ENCODE results near the gene ANO4. TPM values are rescaled to one million over a fixed set of nuclear protein-coding genes. Genes with fewer than 3 reads are reported as not detected.
"Not testable (repeated sequence)": the region's sequence is repeated elsewhere in the genome, so short reads cannot be mapped to it uniquely, and the experiment has no call there.

ANO4 gene
- total RNA-seq, 1 experiment from 2014 or later = not detected

- DNase-seq (ENCODE audit: low spot score) = no peak
Observed at GRCh38 chr12:100868487-100868886, 73.9 kb downstream of the ANO4 start.

- no peak for DNase-seq (ENCODE audit: low spot score)
Observed at GRCh38 chr12:100871195-100871734, 76.7 kb downstream of the ANO4 start.

- DNase-seq (ENCODE audit: low spot score) = no peak
Observed at GRCh38 chr12:100875156-100875555, 80.6 kb downstream of the ANO4 start.

DNA sequence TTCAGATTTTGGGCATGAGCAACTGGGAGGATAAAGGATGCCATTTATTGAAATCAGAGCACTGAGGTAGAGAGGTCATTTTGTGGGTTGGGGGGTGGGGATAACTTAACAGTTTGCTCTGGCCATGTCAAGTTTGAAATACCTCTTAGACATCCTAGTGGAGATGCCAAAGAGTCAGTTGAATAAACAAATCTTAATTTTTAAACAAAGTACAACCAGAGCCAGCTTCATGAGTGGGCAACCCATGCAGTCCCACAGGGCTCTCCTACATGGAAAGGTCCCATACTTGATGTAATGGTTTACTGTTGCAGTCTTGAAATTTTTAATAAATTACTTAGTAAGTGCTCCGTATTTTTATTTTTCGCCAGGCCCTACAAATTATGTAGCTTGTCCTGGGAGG lies 81.2 kb downstream of the ANO4 start:
- no peak for DNase-seq (ENCODE audit: low spot score)

GRCh38 chr12:100877776-100878175 lies 83.2 kb downstream of the ANO4 start:
- no peak for DNase-seq (ENCODE audit: low spot score)

GRCh38 chr12:100895192-100895591 lies 100.6 kb downstream of the ANO4 start:
- DNase-seq (ENCODE audit: low spot score) = no peak

GRCh38 chr12:100896192-100896591 lies 101.6 kb downstream of the ANO4 start:
- DNase-seq (ENCODE audit: low spot score) = no peak

GRCh38 chr12:100897240-100897639 lies 102.7 kb downstream of the ANO4 start:
- DNase-seq (ENCODE audit: low spot score) = no peak

DNA sequence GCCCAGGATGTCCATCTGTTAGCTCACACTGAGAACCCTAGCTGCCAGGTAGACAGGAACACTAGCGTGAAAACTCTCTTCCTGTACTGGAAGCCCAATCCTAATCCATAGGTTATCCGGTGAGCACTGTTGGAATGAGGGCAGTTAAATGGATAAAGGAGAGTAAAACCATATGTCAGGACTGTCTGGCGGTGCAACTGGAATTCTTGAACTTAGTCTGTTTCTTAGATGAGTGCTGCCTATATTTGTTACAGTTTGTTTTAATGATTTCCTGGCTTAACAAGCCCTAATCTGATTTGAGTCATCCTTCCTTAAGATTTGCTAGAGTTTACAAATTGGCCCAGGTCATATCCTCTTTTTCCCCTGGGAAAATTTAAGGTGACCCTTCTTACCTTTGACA lies 104.7 kb downstream of the ANO4 start:
- DNase-seq (ENCODE audit: low spot score) = no peak

DNA sequence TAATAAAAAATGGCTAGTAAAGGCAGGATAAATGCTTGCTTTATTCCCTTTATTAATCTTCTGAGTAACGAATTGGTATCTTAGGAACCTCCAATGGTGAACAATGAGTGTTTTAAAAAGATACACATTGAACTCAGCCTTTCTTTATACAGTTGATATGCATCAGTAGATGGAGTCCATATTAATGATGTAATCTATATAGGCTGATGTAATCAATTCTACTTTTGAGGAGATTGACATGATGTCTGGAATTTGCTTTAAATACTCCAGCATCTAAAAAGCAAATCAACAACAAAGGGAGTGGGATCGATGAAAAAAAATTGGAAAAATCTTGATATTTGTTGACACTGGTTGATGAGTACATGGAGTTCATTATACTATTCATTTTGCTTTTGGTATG lies 106.2 kb downstream of the ANO4 start:
- DNase-seq (ENCODE audit: low spot score) = no peak

- DNase-seq (ENCODE audit: low spot score) = no peak
Observed at GRCh38 chr12:100901266-100901665, 106.7 kb downstream of the ANO4 start.

- DNase-seq (ENCODE audit: low spot score) = no peak
Observed at GRCh38 chr12:100904270-100904669, 109.7 kb downstream of the ANO4 start.

GRCh38 chr12:100908501-100908900 lies 113.9 kb downstream of the ANO4 start:
- DNase-seq (ENCODE audit: low spot score) = no peak

DNA sequence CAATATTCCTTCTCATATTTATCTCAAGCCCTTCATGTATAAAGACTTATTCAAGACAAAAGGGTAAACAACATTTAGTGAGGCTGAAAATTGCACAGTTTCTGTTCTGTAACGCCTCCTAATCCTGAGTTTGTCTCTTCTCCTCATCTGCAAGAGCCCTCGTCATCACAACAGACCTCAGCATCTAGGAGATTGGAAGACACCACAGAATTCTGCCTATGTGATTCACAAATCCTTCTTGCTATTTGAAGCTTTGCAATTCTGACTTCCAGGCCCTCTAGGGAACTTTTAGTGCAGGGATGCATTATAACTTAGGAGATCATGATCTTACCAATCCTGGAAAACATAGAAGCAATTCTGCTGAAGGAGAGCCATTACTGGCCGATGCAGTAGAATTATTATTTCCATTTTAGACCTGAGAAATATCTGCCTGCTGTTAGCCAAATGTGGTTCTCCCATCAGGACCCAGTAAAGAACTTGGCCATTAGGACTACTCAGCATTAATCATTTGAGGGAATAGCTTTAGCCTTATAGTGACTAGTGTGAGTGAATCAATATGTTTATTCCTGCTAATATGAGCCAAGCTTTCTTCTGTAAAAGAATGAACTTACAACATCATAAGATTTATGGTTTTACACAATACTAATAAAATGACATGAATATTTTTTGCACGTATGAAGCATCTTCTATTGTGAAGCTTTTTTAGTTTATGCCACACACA lies 119.5 kb downstream of the ANO4 start:
- DNase-seq (ENCODE audit: low spot score) = no peak

- DNase-seq (ENCODE audit: low spot score) = no peak
Observed at GRCh38 chr12:100919116-100919515, 124.5 kb downstream of the ANO4 start.

GRCh38 chr12:100920493-100920892 lies 125.9 kb downstream of the ANO4 start:
- no peak for DNase-seq (ENCODE audit: low spot score)

DNA sequence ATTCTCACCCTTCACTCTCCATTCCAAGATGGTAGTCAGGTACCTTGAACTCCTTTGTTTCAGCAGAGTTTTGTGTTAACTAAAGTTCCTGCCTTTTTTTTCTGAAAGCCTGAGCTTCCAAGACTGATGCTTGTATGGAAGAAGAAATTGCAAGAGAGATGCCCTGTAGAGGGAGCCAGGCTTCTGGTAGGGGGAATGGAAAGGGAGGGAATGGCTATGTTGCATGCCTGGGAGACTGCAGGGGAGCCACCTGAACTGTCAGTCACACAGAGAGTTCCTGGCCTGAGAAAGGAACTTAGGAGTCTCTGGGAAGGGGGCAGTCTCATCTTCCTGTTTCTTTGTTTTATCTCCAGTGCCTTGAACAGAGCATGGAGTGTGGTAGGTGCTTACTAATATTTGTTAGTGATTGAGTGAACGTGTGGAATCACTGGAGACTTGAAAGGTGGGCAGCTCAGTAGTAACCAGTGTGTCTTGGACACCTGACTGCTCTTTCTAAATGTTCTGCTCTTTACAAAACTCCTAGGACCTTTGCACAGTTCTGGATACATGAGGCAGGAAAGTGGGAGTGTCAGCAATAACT lies 132.2 kb downstream of the ANO4 start:
- peak; percentile 32 for DNase-seq (ENCODE audit: low spot score)

GRCh38 chr12:100927826-100928225 lies 133.2 kb downstream of the ANO4 start:
- no peak for DNase-seq (ENCODE audit: low spot score)

GRCh38 chr12:100932571-100932970 lies 138.0 kb downstream of the ANO4 start:
- DNase-seq (ENCODE audit: low spot score) = no peak

DNA sequence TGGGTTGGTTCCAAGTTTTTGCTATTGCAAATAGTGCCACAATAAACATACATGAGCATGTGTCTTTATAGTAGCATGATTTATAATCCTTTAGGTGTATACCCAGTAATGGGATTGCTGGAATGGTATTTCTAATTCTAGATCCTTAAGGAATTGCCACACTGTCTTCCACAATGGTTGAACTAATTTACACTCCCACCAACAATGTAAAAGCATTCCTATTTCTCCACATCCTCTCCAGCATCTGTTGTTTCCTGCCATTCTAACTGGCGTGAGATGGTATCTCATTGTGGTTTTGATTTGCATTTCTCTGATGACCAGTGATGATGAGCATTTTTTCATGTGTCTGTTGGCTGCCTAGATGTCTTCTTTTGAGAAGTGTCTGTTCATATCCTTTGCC lies 139.0 kb downstream of the ANO4 start:
- DNase-seq (ENCODE audit: low spot score) = not testable (repeated sequence)

GRCh38 chr12:100935929-100936328 lies 141.4 kb downstream of the ANO4 start:
- no peak for DNase-seq (ENCODE audit: low spot score)

DNA sequence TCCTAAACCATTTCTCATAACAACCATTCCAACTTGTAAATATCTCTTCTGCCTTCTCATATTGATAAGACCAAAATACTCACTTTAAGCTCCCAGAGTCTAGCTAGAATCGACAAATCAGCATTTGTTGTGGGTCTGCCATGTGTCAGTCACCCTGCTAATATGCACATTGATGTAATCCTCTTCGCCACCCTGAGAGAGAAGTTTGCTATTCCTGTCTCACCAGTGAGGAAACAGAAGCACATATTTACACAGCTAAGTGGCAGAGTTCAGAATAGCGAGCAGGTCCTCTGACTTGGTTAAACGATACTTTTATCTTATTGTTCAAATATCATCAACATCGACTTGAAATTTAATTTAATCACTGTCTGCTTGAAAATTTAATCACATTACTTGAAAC lies 142.1 kb downstream of the ANO4 start:
- DNase-seq (ENCODE audit: low spot score) = no peak

DNA sequence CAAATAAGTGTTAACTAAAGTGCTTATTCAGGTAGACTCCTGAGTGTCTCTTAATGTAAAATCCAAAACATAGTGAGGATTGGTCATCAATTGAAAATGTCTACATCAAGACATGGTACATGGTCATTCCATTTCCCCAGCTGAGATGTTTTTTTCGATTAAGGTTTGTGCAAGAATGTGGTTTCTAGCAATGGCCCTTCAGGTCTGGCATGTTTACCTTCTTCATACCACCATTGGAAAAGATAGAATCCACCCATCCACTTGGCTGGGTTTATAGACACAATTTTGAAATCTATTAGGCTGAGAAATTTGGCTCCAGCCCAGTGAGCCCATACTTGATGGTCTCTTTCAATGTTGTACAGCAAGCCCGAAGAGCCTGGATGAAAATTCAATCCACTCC lies 145.9 kb downstream of the ANO4 start:
- DNase-seq (ENCODE audit: low spot score) = no peak
